GM19395 (cell line): ENCODE data around the gene RSPH6A.
A peak's percentile ranks its signal among the peaks of the same experiment; 100 is the strongest.

ENCODE experiments used
- ATAC-seq: cut with Tn5 transposase; IDR thresholded peaks from one replicate; pipeline ENCODE4 v1.9.1; 2021; ENCODE audit warnings: mild to moderate bottlenecking, moderate library complexity; ENCODE audit not compliant: unreplicated experiment

Gene RSPH6A

GRCh38 chr19:45825917-45826893, 11.1 kb upstream of the RSPH6A start:
- ATAC-seq = no peak

GRCh38 chr19:45825263-45825605, 10.1 kb upstream of the RSPH6A start:
- ATAC-seq = no peak

- ATAC-seq = no peak
These were observed 9.6 kb upstream of the RSPH6A start for GRCh38 chr19:45824531-45825262.

- no peak for ATAC-seq
These were observed 8.9 kb upstream of the RSPH6A start for GRCh38 chr19:45824041-45824471.

- ATAC-seq = no peak
These were observed 8.1 kb upstream of the RSPH6A start for GRCh38 chr19:45823182-45823581.

- no peak for ATAC-seq
These were observed 7.6 kb upstream of the RSPH6A start for GRCh38 chr19:45822716-45823115.

GRCh38 chr19:45821570-45821969, 6.5 kb upstream of the RSPH6A start:
- no peak for ATAC-seq

GRCh38 chr19:45821103-45821521, 6.0 kb upstream of the RSPH6A start:
- no peak for ATAC-seq

GRCh38 chr19:45820413-45821102, 5.5 kb upstream of the RSPH6A start:
- no peak for ATAC-seq

- no peak for ATAC-seq
These were observed 4.7 kb upstream of the RSPH6A start for GRCh38 chr19:45819769-45820168.

GRCh38 chr19:45817725-45818301, 2.7 kb upstream of the RSPH6A start:
- ATAC-seq = no peak

GRCh38 chr19:45817010-45817724, 2.1 kb upstream of the RSPH6A start:
- ATAC-seq = peak; percentile 73

GRCh38 chr19:45816236-45817009, 1.3 kb upstream of the RSPH6A start:
- no peak for ATAC-seq

GRCh38 chr19:45815481-45816216, 541 bp upstream of the RSPH6A start:
- ATAC-seq = no peak

- ATAC-seq = no peak
These were observed 835 bp downstream of the RSPH6A start for GRCh38 chr19:45814166-45814780.

GRCh38 chr19:45812297-45812696, 2.8 kb downstream of the RSPH6A start:
- no peak for ATAC-seq

- ATAC-seq = no peak
These were observed 5.4 kb downstream of the RSPH6A start for GRCh38 chr19:45809643-45810159.

- ATAC-seq = no peak
These were observed 9.4 kb downstream of the RSPH6A start for GRCh38 chr19:45805719-45806118.

GRCh38 chr19:45804959-45805230, 10.2 kb downstream of the RSPH6A start:
- ATAC-seq = no peak
